Activated T-cell treated with anti-CD3 and anti-CD28 coated beads for 48 hours (primary cell): ENCODE results near the gene POTEM.
"Not testable (repeated sequence)": the region's sequence is repeated elsewhere in the genome, so short reads cannot be mapped to it uniquely, and the experiment has no call there.

Experiments used
- DNase-seq: peaks from one replicate; pipeline ENCODE4 v3.0.0-alpha.2; 2020; ENCODE audit warnings: low read depth

POTEM gene

GRCh38 chr14:18967134-18967533 is at the start of gene POTEM:
Gene POTEM, plus strand, starts transcription at chr14:18967434. Its CDS starts 52 bp downstream, at chr14:18967486.
- DNase-seq, result not testable (repeated sequence)

GRCh38 chr14:18918345-18918744 is 48.9 kb upstream of the POTEM start:
- not testable (repeated sequence) for DNase-seq

- DNase-seq, result not testable (repeated sequence)
These were observed 47.2 kb upstream of the POTEM start for GRCh38 chr14:18920052-18920451.

- DNase-seq, result not testable (repeated sequence)
These were observed 46.1 kb upstream of the POTEM start for GRCh38 chr14:18921055-18921701.

GRCh38 chr14:18936848-18937247 is 30.4 kb upstream of the POTEM start:
- DNase-seq, result not testable (repeated sequence)

GRCh38 chr14:18938733-18939132 is 28.5 kb upstream of the POTEM start:
- DNase-seq, result not testable (repeated sequence)

GRCh38 chr14:18949939-18950338 is 17.3 kb upstream of the POTEM start:
- not testable (repeated sequence) for DNase-seq

- not testable (repeated sequence) for DNase-seq
These were observed 14.1 kb upstream of the POTEM start for GRCh38 chr14:18953085-18953484.

GRCh38 chr14:18955816-18956215 is 11.4 kb upstream of the POTEM start:
- not testable (repeated sequence) for DNase-seq

- DNase-seq, result not testable (repeated sequence)
These were observed 5.7 kb upstream of the POTEM start for GRCh38 chr14:18961576-18961975.

- DNase-seq, result not testable (repeated sequence)
These were observed 5.1 kb upstream of the POTEM start for GRCh38 chr14:18962143-18962542.

- not testable (repeated sequence) for DNase-seq
These were observed 4.0 kb upstream of the POTEM start for GRCh38 chr14:18963276-18963675.

GRCh38 chr14:18964878-18965277 is 2.4 kb upstream of the POTEM start:
- DNase-seq, result not testable (repeated sequence)

- not testable (repeated sequence) for DNase-seq
These were observed 35.3 kb downstream of the POTEM start for GRCh38 chr14:19002566-19002965.

GRCh38 chr14:19006490-19006889 is 39.3 kb downstream of the POTEM start:
- DNase-seq, result not testable (repeated sequence)

- not testable (repeated sequence) for DNase-seq
These were observed 40.4 kb downstream of the POTEM start for GRCh38 chr14:19007678-19008077.

- DNase-seq, result not testable (repeated sequence)
These were observed 43.8 kb downstream of the POTEM start for GRCh38 chr14:19011029-19011428.

- not testable (repeated sequence) for DNase-seq
These were observed 44.5 kb downstream of the POTEM start for GRCh38 chr14:19011703-19012102.

GRCh38 chr14:19015185-19015584 is 48.0 kb downstream of the POTEM start:
- not testable (repeated sequence) for DNase-seq

GRCh38 chr14:19025080-19025589 is 57.9 kb downstream of the POTEM start:
- not testable (repeated sequence) for DNase-seq

GRCh38 chr14:19026649-19027351 is 59.6 kb downstream of the POTEM start:
- DNase-seq, result not testable (repeated sequence)

GRCh38 chr14:19027895-19028294 is 60.7 kb downstream of the POTEM start:
- DNase-seq, result not testable (repeated sequence)

GRCh38 chr14:19036811-19037382 is 69.7 kb downstream of the POTEM start:
- DNase-seq, result not testable (repeated sequence)
